HEK293 (cell line): ENCODE results near the gene R3HDM2.
A peak's percentile ranks its signal among the peaks of the same experiment; 100 is the strongest.

ENCODE experiments used
- OVOL3 ChIP-seq: fragments of 450-650 bp; formaldehyde crosslinking; IDR thresholded peaks from 2 replicates; pipeline ENCODE4 v1.5.1; 2016; ENCODE audit warnings: missing biosample characterization, missing genetic modification characterization
- PRDM1 ChIP-seq: fragments of 450-650 bp; formaldehyde crosslinking; IDR thresholded peaks from 2 replicates; pipeline ENCODE4; 2016; ENCODE audit warnings: missing biosample characterization, missing genetic modification characterization
- SCRT1 ChIP-seq: fragments of 450-650 bp; formaldehyde crosslinking; IDR thresholded peaks from 2 replicates; pipeline ENCODE4 v1.5.1; 2016; ENCODE audit warnings: missing biosample characterization, missing genetic modification characterization, borderline replicate concordance
- SETDB1 ChIP-seq: IDR thresholded peaks from one replicate; pipeline ENCODE4 v1.6.1; 2017; ENCODE audit warnings: mild to moderate bottlenecking, low read length, moderate library complexity, mixed read lengths; ENCODE audit not compliant: insufficient read length
- ZBTB20 ChIP-seq: fragments of 450-650 bp; formaldehyde crosslinking; IDR thresholded peaks from 2 replicates; pipeline ENCODE4 v1.5.1; 2016; ENCODE audit warnings: missing biosample characterization, missing genetic modification characterization
- ZBTB7A ChIP-seq: fragments of 450-650 bp; formaldehyde crosslinking; IDR thresholded peaks from 2 replicates; pipeline ENCODE4 v1.5.1; 2016; ENCODE audit warnings: low read depth, missing biosample characterization, missing genetic modification characterization
- ZBTB8A ChIP-seq: fragments of 450-650 bp; formaldehyde crosslinking; IDR thresholded peaks from 2 replicates; pipeline ENCODE4 v1.5.1; 2016; ENCODE audit warnings: missing biosample characterization, missing genetic modification characterization
- ZFP3 ChIP-seq: fragments of 450-650 bp; formaldehyde crosslinking; IDR thresholded peaks from 2 replicates; pipeline ENCODE4 v1.5.1; 2016; ENCODE audit warnings: low read depth, missing biosample characterization, missing genetic modification characterization
- ZFP37 ChIP-seq: fragments of 450-650 bp; formaldehyde crosslinking; IDR thresholded peaks from 2 replicates; pipeline ENCODE4 v1.5.1; 2016; ENCODE audit warnings: missing biosample characterization, missing genetic modification characterization
- ZNF121 ChIP-seq: fragments of 450-650 bp; formaldehyde crosslinking; IDR thresholded peaks from 2 replicates; pipeline ENCODE4 v1.5.1; 2016; ENCODE audit warnings: missing biosample characterization, missing genetic modification characterization
- ZNF140 ChIP-seq: fragments of 450-650 bp; formaldehyde crosslinking; IDR thresholded peaks from 2 replicates; pipeline ENCODE4 v1.5.1; 2016; ENCODE audit warnings: missing biosample characterization, missing genetic modification characterization
- ZNF155 ChIP-seq: fragments of 450-650 bp; formaldehyde crosslinking; IDR thresholded peaks from 2 replicates; pipeline ENCODE4 v1.5.1; 2016; ENCODE audit warnings: missing biosample characterization, missing genetic modification characterization
- ZNF248 ChIP-seq: fragments of 450-650 bp; formaldehyde crosslinking; IDR thresholded peaks from 2 replicates; pipeline ENCODE4 v1.5.1; 2017; ENCODE audit warnings: missing biosample characterization, missing genetic modification characterization
- ZNF366 ChIP-seq: fragments of 450-650 bp; formaldehyde crosslinking; conservative IDR thresholded peaks from 2 replicates; pipeline ENCODE4 v1.5.1; 2016; ENCODE audit warnings: missing biosample characterization, missing genetic modification characterization
- ZNF416 ChIP-seq: fragments of 450-650 bp; formaldehyde crosslinking; IDR thresholded peaks from 2 replicates; pipeline ENCODE4 v1.5.1; 2016; ENCODE audit warnings: missing biosample characterization, missing genetic modification characterization
- ZNF530 ChIP-seq: fragments of 450-650 bp; formaldehyde crosslinking; IDR thresholded peaks from 2 replicates; pipeline ENCODE4 v1.5.1; 2016; ENCODE audit warnings: low read depth, missing biosample characterization, missing genetic modification characterization
- ZNF544 ChIP-seq: fragments of 450-650 bp; formaldehyde crosslinking; IDR thresholded peaks from 2 replicates; pipeline ENCODE4 v1.5.0; 2017; ENCODE audit warnings: missing biosample characterization, missing genetic modification characterization
- ZNF623 ChIP-seq: fragments of 450-650 bp; formaldehyde crosslinking; IDR thresholded peaks from 2 replicates; pipeline ENCODE4 v1.5.1; 2016; ENCODE audit warnings: missing biosample characterization, missing genetic modification characterization
- ZNF664 ChIP-seq: fragments of 450-650 bp; formaldehyde crosslinking; IDR thresholded peaks from 2 replicates; pipeline ENCODE4 v1.5.1; 2016; ENCODE audit warnings: missing biosample characterization, missing genetic modification characterization
- ZNF777 ChIP-seq: fragments of 450-650 bp; formaldehyde crosslinking; IDR thresholded peaks from 2 replicates; pipeline ENCODE4 v1.5.1; 2017; ENCODE audit warnings: missing biosample characterization, missing genetic modification characterization, borderline replicate concordance
- TF ChIP-seq, protein P1 (sequence below): fragments of 450-650 bp; formaldehyde crosslinking; IDR thresholded peaks from 2 replicates; pipeline ENCODE4 v1.5.1; 2016; ENCODE audit warnings: missing biosample characterization, missing genetic modification characterization
- TF ChIP-seq, protein P2 (sequence below): fragments of 450-650 bp; formaldehyde crosslinking; IDR thresholded peaks from 2 replicates; pipeline ENCODE4 v1.5.1; 2017; ENCODE audit warnings: missing biosample characterization, mild to moderate bottlenecking, missing genetic modification characterization, moderate library complexity
- TF ChIP-seq, protein P3 (sequence below): fragments of 450-650 bp; formaldehyde crosslinking; IDR thresholded peaks from 2 replicates; pipeline ENCODE4 v1.5.1; 2016; ENCODE audit warnings: missing biosample characterization, missing genetic modification characterization, borderline replicate concordance
- TF ChIP-seq, protein P4 (sequence below): fragments of 450-650 bp; formaldehyde crosslinking; IDR thresholded peaks from 2 replicates; pipeline ENCODE4 v1.5.1; 2016; ENCODE audit warnings: missing biosample characterization, missing genetic modification characterization
- TF ChIP-seq, protein P5 (sequence below): fragments of 450-650 bp; formaldehyde crosslinking; IDR thresholded peaks from 2 replicates; pipeline ENCODE4 v1.5.1; 2016; ENCODE audit warnings: missing biosample characterization, missing genetic modification characterization

The R3HDM2 gene

DNA sequence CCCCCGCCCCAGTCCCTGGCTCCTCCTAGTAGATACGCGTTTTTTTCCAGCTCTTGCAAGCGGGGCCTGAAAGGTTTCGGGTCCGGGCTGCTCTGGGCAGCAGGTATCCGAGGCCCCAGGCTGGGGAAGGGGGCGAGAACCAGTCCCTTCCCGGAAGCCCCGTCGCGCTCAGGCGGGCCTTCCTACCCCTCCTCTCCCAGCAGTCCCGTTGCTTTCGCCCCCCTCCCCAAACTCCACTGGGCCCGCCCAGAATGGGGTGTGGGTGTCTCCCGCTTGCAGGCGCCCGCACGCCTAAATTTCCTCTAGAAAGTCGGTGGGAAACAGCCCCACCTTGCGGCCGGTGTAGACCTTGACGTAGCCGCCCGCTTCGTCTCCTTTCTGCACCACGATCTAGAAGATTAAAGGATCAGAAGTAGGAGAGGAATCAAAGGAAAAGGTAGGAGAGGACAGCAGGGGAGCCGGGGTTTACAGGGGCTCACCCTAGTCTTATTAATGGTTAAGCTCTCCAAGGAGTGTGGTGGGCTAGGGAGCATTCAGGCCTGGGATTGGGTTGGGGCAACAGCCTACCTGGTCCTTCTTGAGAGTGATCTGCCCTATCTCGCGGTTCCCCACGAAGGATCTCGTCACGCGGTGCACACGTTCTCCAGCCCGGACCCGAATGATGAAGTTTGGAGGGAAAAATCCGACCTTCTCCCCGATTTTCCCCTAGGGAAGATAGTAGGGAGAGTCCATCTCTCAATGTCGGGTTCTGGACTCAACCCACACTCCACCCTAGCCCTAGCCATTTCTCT, 187.1 kb downstream of the R3HDM2 start (continued):
- TF ChIP-seq PRDM1 (tag by site-specific recombination) (peak; percentile 39; the same call in 1 of the 2 replicates), ZBTB20 (no peak), ZNF140 (tag by site-specific recombination) (no peak), ZNF664 (peak; percentile 27; the same call in 1 of the 2 replicates), ZNF544 (no peak), ZNF777 (no peak), ZNF248 (tag by site-specific recombination) (no peak), ZNF366 (peak; percentile 55; the same call in 1 of the 2 replicates), SCRT1 (tag by site-specific recombination) (no peak), SETDB1 (no peak), ZNF416 (tag by site-specific recombination) (no peak), ZNF121 (tag by site-specific recombination) (no peak), ZNF530 (tag by site-specific recombination) (no peak), ZBTB7A (peak; percentile 59; the same call in 1 of the 2 replicates), ZFP3 (tag by site-specific recombination) (no peak), ZNF623 (tag by site-specific recombination) (no peak), ZBTB8A (peak; percentile 100), OVOL3 (tag by site-specific recombination) (no peak), ZNF155 (tag by site-specific recombination) (no peak), ZFP37 (tag by site-specific recombination) (no peak)
- TF ChIP-seq, protein P1, sequence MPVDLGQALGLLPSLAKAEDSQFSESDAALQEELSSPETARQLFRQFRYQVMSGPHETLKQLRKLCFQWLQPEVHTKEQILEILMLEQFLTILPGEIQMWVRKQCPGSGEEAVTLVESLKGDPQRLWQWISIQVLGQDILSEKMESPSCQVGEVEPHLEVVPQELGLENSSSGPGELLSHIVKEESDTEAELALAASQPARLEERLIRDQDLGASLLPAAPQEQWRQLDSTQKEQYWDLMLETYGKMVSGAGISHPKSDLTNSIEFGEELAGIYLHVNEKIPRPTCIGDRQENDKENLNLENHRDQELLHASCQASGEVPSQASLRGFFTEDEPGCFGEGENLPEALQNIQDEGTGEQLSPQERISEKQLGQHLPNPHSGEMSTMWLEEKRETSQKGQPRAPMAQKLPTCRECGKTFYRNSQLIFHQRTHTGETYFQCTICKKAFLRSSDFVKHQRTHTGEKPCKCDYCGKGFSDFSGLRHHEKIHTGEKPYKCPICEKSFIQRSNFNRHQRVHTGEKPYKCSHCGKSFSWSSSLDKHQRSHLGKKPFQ (tag by site-specific recombination) = no peak
- TF ChIP-seq, protein P2, sequence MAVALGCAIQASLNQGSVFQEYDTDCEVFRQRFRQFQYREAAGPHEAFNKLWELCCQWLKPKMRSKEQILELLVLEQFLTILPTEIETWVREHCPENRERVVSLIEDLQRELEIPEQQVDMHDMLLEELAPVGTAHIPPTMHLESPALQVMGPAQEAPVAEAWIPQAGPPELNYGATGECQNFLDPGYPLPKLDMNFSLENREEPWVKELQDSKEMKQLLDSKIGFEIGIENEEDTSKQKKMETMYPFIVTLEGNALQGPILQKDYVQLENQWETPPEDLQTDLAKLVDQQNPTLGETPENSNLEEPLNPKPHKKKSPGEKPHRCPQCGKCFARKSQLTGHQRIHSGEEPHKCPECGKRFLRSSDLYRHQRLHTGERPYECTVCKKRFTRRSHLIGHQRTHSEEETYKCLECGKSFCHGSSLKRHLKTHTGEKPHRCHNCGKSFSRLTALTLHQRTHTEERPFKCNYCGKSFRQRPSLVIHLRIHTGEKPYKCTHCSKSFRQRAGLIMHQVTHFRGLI (tag by site-specific recombination) = peak; percentile 53; the same call in 1 of the 2 replicates
- TF ChIP-seq, protein P3, sequence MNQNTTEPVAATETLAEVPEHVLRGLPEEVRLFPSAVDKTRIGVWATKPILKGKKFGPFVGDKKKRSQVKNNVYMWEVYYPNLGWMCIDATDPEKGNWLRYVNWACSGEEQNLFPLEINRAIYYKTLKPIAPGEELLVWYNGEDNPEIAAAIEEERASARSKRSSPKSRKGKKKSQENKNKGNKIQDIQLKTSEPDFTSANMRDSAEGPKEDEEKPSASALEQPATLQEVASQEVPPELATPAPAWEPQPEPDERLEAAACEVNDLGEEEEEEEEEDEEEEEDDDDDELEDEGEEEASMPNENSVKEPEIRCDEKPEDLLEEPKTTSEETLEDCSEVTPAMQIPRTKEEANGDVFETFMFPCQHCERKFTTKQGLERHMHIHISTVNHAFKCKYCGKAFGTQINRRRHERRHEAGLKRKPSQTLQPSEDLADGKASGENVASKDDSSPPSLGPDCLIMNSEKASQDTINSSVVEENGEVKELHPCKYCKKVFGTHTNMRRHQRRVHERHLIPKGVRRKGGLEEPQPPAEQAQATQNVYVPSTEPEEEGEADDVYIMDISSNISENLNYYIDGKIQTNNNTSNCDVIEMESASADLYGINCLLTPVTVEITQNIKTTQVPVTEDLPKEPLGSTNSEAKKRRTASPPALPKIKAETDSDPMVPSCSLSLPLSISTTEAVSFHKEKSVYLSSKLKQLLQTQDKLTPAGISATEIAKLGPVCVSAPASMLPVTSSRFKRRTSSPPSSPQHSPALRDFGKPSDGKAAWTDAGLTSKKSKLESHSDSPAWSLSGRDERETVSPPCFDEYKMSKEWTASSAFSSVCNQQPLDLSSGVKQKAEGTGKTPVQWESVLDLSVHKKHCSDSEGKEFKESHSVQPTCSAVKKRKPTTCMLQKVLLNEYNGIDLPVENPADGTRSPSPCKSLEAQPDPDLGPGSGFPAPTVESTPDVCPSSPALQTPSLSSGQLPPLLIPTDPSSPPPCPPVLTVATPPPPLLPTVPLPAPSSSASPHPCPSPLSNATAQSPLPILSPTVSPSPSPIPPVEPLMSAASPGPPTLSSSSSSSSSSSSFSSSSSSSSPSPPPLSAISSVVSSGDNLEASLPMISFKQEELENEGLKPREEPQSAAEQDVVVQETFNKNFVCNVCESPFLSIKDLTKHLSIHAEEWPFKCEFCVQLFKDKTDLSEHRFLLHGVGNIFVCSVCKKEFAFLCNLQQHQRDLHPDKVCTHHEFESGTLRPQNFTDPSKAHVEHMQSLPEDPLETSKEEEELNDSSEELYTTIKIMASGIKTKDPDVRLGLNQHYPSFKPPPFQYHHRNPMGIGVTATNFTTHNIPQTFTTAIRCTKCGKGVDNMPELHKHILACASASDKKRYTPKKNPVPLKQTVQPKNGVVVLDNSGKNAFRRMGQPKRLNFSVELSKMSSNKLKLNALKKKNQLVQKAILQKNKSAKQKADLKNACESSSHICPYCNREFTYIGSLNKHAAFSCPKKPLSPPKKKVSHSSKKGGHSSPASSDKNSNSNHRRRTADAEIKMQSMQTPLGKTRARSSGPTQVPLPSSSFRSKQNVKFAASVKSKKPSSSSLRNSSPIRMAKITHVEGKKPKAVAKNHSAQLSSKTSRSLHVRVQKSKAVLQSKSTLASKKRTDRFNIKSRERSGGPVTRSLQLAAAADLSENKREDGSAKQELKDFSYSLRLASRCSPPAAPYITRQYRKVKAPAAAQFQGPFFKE = no peak
- TF ChIP-seq, protein P4, sequence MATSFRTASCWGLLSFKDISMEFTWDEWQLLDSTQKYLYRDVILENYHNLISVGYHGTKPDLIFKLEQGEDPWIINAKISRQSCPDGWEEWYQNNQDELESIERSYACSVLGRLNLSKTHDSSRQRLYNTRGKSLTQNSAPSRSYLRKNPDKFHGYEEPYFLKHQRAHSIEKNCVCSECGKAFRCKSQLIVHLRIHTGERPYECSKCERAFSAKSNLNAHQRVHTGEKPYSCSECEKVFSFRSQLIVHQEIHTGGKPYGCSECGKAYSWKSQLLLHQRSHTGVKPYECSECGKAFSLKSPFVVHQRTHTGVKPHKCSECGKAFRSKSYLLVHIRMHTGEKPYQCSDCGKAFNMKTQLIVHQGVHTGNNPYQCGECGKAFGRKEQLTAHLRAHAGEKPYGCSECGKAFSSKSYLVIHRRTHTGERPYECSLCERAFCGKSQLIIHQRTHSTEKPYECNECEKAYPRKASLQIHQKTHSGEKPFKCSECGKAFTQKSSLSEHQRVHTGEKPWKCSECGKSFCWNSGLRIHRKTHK (tag by site-specific recombination) = no peak
- TF ChIP-seq, protein P5, sequence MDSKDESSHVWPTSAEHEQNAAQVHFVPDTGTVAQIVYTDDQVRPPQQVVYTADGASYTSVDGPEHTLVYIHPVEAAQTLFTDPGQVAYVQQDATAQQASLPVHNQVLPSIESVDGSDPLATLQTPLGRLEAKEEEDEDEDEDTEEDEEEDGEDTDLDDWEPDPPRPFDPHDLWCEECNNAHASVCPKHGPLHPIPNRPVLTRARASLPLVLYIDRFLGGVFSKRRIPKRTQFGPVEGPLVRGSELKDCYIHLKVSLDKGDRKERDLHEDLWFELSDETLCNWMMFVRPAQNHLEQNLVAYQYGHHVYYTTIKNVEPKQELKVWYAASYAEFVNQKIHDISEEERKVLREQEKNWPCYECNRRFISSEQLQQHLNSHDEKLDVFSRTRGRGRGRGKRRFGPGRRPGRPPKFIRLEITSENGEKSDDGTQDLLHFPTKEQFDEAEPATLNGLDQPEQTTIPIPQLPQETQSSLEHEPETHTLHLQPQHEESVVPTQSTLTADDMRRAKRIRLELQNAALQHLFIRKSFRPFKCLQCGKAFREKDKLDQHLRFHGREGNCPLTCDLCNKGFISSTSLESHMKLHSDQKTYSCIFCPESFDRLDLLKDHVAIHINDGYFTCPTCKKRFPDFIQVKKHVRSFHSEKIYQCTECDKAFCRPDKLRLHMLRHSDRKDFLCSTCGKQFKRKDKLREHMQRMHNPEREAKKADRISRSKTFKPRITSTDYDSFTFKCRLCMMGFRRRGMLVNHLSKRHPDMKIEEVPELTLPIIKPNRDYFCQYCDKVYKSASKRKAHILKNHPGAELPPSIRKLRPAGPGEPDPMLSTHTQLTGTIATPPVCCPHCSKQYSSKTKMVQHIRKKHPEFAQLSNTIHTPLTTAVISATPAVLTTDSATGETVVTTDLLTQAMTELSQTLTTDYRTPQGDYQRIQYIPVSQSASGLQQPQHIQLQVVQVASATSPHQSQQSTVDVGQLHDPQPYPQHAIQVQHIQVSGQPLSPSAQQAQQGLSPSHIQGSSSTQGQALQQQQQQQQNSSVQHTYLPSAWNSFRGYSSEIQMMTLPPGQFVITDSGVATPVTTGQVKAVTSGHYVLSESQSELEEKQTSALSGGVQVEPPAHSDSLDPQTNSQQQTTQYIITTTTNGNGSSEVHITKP = peak; percentile 83
